Muscle of leg (tissue), 11 donors: Measurements from ENCODE around the gene PWP1. TPM values are rescaled to one million over a fixed set of nuclear protein-coding genes. Genes with fewer than 3 reads are reported as not detected.

ENCODE experiments used
- DNase-seq: peaks from one replicate; pipeline ENCODE4 v3.0.0; 2013
- H3K27ac ChIP-seq: one replicate; pipeline ENCODE4 v1.5.1; 2013; ENCODE audit warnings: mild to moderate bottlenecking, low read length, control low read depth
- H3K27me3 ChIP-seq: one replicate; pipeline ENCODE4 v1.6.1; 2013; ENCODE audit warnings: low read length; ENCODE audit not compliant: control insufficient read depth, insufficient read depth
- H3K36me3 ChIP-seq: one replicate; pipeline ENCODE4 v1.6.1; 2013; ENCODE audit warnings: low read length; ENCODE audit not compliant: control insufficient read depth, insufficient read depth
- H3K4me1 ChIP-seq: one replicate; pipeline ENCODE4 v1.6.1; 2013; ENCODE audit warnings: low read length; ENCODE audit not compliant: control insufficient read depth, insufficient read depth
- H3K4me3 ChIP-seq: one replicate; pipeline ENCODE4 v1.5.1; 2013; ENCODE audit warnings: low read length, control low read depth
- H3K9me3 ChIP-seq: replicated peaks from 2 replicates; pipeline ENCODE4 v1.6.1; 2013; ENCODE audit warnings: low read depth, low read length; ENCODE audit not compliant: control insufficient read depth
- WGBS: methylation state at CpG from one replicate; pipeline ENCODE4 v1.1.5; 2013; ENCODE audit warnings: missing lambda C conversion rate; ENCODE audit not compliant: insufficient coverage; 5-methylcytosine and 5-hydroxymethylcytosine counted together
- polyA plus RNA-seq, 8 donors: library from polyadenylated mRNA; unstranded; fragments of 120-200 nt; gene quantifications; one replicate each; pipeline versions ENCODE4 v1.2.1 to v1.2.3, GENCODE V29; 2013; ENCODE audit warnings: inconsistent platforms in 1 of 8, low replicate concordance in 1 of 8; ENCODE audit not compliant: insufficient read length in 8 of 8, insufficient read depth in 1 of 8
- total RNA-seq: library from RNA; stranded (reverse); fragments of 120-200 nt; gene quantifications from one replicate; pipeline ENCODE4 v1.2.4, GENCODE V29; 2013

The PWP1 gene
- total and polyA plus RNA-seq, 9 donors = 30.1 to 41.3 (median 33.6) TPM

DNA sequence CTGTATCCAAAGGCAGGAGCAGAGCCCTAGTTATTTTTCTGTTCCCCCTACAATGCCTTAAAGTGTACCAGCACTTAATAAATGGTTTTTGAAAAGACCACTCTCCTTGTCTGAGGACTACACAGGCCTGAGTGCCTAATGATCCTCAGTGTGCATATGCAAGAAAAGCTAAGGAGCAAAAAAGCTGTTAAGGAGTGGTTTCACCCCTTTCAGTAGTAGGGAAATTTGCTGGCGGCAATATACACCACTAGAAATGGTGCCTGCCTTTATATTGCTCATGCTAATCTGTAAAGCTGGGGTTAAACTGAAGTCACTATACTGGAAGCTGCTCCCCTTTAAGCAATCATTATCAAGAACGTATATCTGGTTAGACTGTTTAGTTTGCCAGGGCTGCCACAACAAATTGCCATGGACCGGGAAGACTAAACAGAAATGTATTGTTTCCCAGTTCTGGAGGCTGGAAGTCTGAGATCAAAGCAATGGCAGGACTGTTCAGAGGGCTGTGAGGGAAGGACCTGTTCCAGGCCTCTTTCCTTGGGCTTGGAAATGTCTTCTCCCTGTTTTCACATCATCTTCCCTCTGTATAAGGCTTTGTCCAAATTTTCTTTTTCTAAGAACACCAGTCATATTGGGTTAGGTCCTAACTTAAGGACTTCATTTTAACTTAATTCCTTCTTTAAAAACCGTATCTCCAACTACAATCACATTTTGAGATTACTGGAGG is 45.2 kb downstream of the PWP1 start:
- no peak overlapping the region for H3K27ac ChIP-seq
- H3K27me3 ChIP-seq = no peaks in the 10 kb centered on the region
- no peak overlapping the region for H3K4me3 ChIP-seq
- no peaks in the 10 kb centered on the region for H3K4me1 ChIP-seq
- peaks cover 27% of the 10 kb centered on the region for H3K36me3 ChIP-seq
- H3K9me3 ChIP-seq = no peaks in the 10 kb centered on the region
- 80% methylated on average over 1 of the region's 4 CpGs for WGBS
- no peak for DNase-seq

DNA sequence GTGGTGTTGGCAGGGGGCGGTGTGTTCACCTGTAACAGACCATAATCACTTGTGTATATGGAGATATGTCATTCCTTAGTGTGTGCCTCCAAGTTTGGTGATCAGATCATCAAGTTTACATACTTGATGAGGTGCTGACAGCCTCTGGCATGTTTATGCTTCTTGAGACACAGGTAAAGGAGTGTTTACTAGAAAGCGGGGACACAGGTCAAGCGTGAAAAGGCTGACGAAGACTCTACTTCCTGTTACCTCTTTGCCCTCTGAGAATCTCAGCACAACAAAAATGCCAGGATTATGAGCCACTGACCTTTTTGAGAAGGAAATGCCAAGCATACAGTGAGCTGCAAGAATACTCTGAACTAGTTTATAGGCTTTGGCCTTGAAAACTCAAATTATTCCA is 45.8 kb downstream of the PWP1 start:
- Histone ChIP-seq H3K4me3 (no peak overlapping the region), H3K27me3 (no peaks in the 10 kb centered on the region), H3K4me1 (no peaks in the 10 kb centered on the region), H3K27ac (no peak overlapping the region), H3K36me3 (peaks cover 33% of the 10 kb centered on the region), H3K9me3 (no peaks in the 10 kb centered on the region)
- WGBS = no CpG with 5 or more reads among the region's 4 CpGs
- no peak for DNase-seq

DNA sequence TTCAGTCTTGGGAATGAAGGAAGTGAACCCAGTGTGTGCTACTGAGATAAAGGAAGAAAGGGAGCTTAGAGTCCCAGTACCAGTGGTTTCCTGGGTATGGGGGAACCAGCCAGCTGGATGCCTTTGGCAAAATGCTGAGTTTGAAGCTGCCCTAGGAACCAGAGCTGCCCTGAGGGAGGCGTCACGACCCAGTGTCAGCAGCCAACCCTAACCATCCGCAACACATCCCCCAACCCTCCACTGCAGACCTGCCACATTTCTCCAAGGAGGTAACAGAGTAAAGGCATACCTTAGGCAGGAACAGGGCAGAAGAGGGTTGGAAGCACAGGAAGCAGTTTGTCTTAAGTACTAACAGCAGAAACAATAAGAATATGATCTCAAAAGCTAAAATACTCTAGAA is 46.8 kb downstream of the PWP1 start:
- Histone ChIP-seq H3K27me3 (no peaks in the 10 kb centered on the region), H3K36me3 (peaks cover 42% of the 10 kb centered on the region), H3K4me1 (no peaks in the 10 kb centered on the region), H3K4me3 (no peak overlapping the region), H3K9me3 (no peaks in the 10 kb centered on the region), H3K27ac (no peak overlapping the region)
- DNase-seq = no peak
- WGBS = no CpG with 5 or more reads among the region's 3 CpGs

DNA sequence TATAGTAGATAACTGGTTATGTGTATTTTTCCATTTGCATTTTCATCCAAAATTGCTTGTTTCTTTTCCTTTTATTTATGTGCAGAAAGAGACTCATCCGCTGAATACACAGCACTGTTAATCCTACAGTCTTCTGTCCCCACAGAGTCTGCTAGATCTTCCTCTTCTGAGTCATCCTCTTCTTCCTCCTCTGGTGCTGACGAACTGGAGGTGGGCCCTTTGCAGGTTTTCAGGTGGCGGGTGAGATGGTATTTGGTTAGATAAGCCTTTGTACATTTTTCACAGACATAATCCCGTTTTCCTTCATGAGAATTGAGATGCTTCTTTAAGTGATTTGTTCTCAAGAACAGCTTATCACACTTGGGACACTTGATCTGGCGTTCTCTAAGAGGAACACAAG is 48.5 kb downstream of the PWP1 start:
- H3K9me3 ChIP-seq = no peaks in the 10 kb centered on the region
- 100% methylated on average over 1 of the region's 5 CpGs for whole genome bisulfite sequencing
- no peaks in the 10 kb centered on the region for H3K4me1 ChIP-seq
- H3K36me3 ChIP-seq = peaks cover 59% of the 10 kb centered on the region
- DNase-seq = no peak
- H3K27me3 ChIP-seq = no peaks in the 10 kb centered on the region
- no peak overlapping the region for H3K4me3 ChIP-seq
- H3K27ac ChIP-seq = no peak overlapping the region

DNA sequence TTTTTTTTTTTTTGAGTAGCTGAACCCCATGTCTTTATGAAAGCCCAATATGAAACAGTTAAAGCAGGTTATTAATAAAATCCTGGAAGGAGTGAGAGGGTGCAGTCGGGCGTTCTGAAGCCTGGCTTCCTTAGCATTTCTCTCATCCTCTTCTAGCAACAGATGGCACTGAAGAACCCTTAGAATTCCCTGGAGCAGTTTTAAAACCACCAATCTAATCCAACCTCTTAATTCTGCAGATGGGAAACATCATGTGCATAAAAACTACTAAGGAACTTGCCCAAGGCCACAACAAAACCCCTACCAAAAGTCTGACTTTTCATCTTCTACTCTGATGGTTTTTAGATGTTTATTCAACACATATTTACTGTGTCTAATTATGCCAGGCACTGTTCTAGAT is 50.2 kb downstream of the PWP1 start:
- Histone ChIP-seq H3K27me3 (no peaks in the 10 kb centered on the region), H3K4me1 (no peaks in the 10 kb centered on the region), H3K9me3 (no peaks in the 10 kb centered on the region), H3K4me3 (no peak overlapping the region), H3K27ac (no peak overlapping the region), H3K36me3 (peaks cover 73% of the 10 kb centered on the region)
- no peak for DNase-seq
- no CpG with 5 or more reads among the region's 2 CpGs for WGBS

DNA sequence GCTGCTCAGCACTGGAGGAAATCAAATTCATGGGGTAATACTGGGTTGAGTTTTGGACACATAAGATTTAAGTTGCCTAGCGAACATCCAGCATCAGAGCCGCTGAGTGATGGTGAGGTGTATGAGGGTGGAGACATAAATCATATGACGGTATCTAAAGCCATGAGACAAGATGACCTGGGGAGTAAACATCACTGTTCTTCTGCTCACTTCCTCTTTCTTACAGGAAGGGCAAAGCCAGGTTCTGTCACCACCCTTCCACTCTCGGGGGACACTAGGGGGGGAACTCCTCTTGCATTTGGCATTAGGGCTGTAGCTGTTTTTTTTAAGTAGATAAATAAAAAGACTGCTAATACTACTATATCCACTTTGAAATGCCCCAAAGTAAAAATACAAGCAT is 51.3 kb downstream of the PWP1 start:
- Histone ChIP-seq H3K4me3 (no peak overlapping the region), H3K4me1 (no peaks in the 10 kb centered on the region), H3K27me3 (no peaks in the 10 kb centered on the region), H3K9me3 (no peaks in the 10 kb centered on the region), H3K27ac (no peak overlapping the region), H3K36me3 (peaks cover 82% of the 10 kb centered on the region)
- no peak for DNase-seq
- WGBS = no CpG with 5 or more reads among the region's 4 CpGs

DNA sequence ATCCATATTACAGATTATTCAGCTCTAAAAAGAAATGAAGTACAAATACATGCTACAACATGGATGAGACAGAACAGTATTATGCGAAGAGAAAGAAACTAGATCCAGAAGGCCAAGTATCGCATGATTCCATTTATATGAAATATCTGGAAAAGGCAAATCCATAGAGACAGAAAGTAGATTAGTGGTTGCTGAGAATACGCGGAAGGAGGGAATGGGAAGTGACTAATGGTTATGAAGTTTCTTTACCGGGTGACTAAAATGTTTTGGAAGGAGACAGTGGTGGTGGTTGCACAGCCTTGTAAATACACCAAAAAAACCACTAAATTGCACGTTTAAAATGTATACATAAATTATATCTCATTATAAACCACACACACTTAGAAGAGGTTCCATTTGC is 62.9 kb downstream of the PWP1 start:
- H3K27ac ChIP-seq = no peak overlapping the region
- no peaks in the 10 kb centered on the region for H3K9me3 ChIP-seq
- no peaks in the 10 kb centered on the region for H3K27me3 ChIP-seq
- DNase-seq = peak; percentile 6
- H3K4me1 ChIP-seq = no peaks in the 10 kb centered on the region
- H3K4me3 ChIP-seq = no peak overlapping the region
- H3K36me3 ChIP-seq = peaks cover 49% of the 10 kb centered on the region
- WGBS = no CpG with 5 or more reads among the region's 6 CpGs

DNA sequence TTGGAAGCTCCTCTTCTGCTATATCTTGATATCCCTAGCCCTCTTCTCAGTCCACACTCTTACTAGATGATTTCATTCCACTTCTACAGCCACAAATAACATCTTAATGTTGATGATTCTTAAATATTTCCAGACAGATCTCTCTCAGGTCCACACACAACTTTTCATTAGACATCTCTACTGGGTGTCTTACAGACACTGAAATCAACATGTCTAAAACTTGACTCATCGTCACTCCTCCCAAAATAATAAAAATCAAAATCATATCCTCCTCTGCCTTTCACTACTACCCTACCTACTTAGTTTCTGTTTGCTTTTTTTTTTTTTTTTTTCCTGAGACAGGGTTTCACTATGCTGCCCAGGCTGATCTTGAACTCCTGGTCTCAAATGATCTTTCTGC is 63.5 kb downstream of the PWP1 start:
- Histone ChIP-seq H3K4me1 (no peaks in the 10 kb centered on the region), H3K27me3 (no peaks in the 10 kb centered on the region), H3K9me3 (no peaks in the 10 kb centered on the region), H3K36me3 (peaks cover 46% of the 10 kb centered on the region), H3K27ac (no peak overlapping the region), H3K4me3 (no peak overlapping the region)
- no peak for DNase-seq
- 90% methylated on average over 1 of the region's 1 CpG for WGBS

DNA sequence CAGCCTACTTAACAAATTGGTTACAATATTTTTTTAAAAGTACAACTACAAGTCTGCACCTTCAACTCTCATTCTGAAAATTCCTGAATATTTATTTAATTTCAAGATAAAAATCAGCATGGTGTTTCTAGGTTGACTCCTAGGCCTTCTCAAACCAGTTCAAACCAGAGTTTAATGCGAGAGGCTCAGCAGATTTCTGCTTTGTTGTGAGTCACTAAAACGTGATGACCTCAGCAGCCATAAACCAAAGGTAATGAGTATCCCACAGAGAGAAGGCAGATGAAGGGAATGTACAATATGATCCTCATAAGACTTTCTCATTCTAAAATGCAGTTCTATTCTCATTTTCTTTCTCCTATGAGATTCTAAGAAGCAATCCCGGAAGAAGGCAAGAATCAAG is 73.8 kb downstream of the PWP1 start:
- no peak overlapping the region for H3K27ac ChIP-seq
- H3K4me1 ChIP-seq = peaks cover 16% of the 10 kb centered on the region
- DNase-seq = peak; percentile 38
- H3K36me3 ChIP-seq = peaks cover 20% of the 10 kb centered on the region
- H3K27me3 ChIP-seq = peaks cover 5% of the 10 kb centered on the region
- no peak overlapping the region for H3K4me3 ChIP-seq
- WGBS = no CpG with 5 or more reads among the region's 3 CpGs
- no peaks in the 10 kb centered on the region for H3K9me3 ChIP-seq

DNA sequence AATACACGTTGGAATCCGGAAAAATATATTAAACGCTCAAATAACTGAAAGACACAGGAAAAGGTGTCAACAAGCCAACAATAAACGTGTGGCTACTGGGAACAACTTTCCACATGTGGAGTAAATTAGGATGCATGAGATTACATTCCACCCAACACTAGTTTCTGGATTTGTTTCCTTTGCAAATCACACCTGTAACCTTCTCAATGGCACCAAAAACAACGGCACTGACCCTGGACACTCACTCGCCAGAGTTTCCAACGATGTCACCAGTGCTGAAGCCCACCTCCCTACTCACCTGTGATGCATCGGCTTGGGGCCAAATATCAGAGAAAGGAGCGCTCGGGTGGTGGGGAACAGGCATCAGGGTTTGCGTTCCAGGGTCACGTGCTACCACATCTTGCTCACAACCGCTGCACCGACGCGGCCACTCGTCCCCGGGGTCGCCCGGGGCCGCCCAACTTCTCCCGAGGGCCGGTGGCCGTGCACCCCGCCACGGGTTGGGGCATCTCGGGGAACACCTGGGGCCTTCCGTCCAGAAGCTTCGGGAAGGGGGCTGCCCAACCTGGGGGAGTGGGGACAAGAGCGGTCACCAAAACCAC is 74.7 kb downstream of the PWP1 start:
- Histone ChIP-seq H3K27ac (peak overlapping the region; percentile 60), H3K36me3 (peaks cover 16% of the 10 kb centered on the region), H3K9me3 (no peaks in the 10 kb centered on the region), H3K27me3 (peaks cover 7% of the 10 kb centered on the region), H3K4me3 (peak overlapping the region; percentile 90), H3K4me1 (peaks cover 16% of the 10 kb centered on the region)
- peak; percentile 37 for DNase-seq
- 0% methylated on average over 25 of the region's 30 CpGs for WGBS
